NCI-H460 (cell line): ENCODE data around the gene TMEM50B. TPM values are rescaled to one million over a fixed set of nuclear protein-coding genes. Genes with fewer than 3 reads are reported as not detected.
A peak's percentile ranks its signal among the peaks of the same experiment; 100 is the strongest.
"Not testable (repeated sequence)": the region's sequence is repeated elsewhere in the genome, so short reads cannot be mapped to it uniquely, and the experiment has no call there.

Experiments used
- DNase-seq: peaks from one replicate; pipeline ENCODE4 v3.0.0-alpha.2; 2016; ENCODE audit warnings: low read depth; ENCODE audit errors: extremely low read depth
- total RNA-seq: library from RNA; depleted of rRNA; stranded (reverse); fragments of >200 nt; shearing (Covaris generic); gene quantifications from 2 replicates; pipeline ENCODE4 v1.2.3, GENCODE V29; 2014

Gene TMEM50B
- total RNA-seq, 1 experiment from 2014 or later: 11.0 TPM

DNA sequence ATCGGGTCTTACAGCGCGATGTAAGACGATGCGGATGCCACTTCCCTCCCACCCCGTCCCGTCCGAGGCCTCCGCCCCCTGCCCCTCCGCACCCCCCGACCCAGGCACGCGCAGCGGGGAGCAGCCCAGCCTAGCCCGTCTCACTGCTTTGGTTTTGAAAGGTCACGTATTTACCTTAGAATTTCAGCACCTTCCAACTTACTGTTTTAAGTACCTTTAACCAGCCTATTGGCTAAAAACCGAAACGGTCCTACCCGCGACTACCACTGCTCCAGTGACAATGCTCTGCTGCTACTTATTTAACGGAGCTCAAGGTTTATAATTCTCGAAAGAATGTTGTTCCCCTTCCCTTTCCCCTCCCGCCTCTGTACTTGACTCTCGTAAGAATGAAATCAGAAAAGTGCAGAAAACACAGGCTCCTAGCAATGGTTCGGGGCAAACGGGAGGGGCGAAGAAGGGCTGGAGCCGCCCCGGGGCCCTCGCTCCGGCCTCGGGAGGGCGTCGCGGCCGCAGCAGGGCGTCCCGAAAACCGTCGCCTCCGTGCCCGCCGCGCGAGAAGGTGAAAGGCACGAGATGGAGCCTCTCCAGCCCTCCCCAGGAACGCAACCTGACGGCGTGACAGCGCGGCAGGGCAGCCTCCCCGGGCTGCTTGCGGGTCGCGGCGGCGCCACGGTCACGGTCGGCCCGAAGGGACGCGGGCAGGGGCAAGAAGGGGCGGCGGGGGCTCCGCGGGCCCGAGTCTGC is 667 bp downstream of the TMEM50B start:
- no peak for DNase-seq

DNA sequence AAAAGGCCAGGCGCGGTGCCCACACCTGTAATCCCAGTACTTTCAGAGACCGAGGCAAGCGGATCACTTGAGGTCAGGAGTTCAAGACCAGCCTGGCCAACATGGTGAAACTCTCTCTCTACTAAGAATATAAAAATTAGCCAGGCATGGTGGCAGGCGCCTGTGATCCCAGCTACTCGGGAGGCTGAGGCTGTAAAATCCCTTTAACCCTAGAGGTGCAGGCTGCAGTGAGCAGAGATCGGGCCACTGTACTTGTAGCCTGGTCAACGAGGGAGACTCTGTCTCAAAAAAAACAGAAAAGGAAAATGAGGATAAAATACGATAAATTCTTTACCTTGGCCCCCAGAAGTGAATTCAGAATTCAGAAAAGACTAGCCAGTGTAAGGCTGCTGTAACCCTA is 1.6 kb downstream of the TMEM50B start:
- DNase-seq: no peak

DNA sequence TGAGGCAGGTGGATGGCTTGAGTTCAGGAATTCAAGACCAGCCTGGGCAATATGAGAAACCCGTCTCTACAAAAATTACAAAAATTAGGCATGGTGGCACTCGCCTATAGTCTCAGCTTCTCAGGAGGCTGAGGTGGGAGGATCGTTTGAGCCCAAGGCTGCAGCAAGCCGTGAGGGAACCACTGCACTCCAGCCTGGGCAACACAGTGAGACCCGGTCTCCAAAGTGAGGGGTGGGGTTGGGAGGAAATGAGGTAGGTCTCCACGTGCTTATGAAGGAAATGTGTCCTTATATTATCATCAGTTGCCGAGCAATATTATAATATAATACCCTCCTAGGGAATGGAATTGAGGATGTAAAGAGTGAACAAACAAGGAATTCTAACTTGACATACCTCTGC is 2.7 kb downstream of the TMEM50B start:
- DNase-seq: no peak

DNA sequence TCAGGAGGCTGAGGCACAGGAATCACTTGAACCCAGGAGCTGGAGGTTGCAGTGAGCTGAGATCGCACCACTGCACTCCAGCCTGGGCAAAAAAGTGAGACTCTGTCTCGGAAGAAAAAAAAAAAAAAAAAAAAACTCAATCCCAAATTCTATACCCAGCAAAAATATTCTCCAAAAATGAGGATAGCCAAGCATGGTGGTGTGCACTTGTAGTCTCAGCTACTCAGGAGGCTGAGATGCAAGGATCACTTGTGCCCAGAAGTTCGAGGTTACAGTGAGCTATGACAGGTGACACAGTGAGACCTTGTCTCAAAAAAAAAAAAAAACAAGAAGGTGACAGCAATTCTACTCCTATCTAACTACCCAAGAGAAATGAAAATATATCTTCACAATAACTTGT is 6.4 kb downstream of the TMEM50B start:
- DNase-seq: no peak

DNA sequence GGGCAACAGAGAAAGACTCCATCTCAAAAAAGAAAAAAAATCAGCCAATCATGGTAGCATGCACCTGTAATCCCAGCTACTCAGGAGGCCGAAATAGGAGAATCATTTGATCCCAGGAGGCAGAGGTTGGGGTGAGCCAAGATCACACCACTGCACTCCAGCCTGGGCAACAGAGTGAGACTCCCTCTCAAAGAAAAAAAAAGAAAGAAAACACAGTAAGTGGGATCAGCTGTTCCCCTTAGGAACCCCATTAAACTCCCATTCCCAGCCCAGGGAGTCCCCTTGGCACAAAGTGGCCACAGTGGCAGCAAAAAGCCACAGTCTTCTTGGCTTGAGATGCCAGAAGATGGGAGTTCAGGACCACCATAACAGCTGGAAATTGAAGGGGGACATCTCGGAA is 9.1 kb downstream of the TMEM50B start:
- no peak for DNase-seq

DNA sequence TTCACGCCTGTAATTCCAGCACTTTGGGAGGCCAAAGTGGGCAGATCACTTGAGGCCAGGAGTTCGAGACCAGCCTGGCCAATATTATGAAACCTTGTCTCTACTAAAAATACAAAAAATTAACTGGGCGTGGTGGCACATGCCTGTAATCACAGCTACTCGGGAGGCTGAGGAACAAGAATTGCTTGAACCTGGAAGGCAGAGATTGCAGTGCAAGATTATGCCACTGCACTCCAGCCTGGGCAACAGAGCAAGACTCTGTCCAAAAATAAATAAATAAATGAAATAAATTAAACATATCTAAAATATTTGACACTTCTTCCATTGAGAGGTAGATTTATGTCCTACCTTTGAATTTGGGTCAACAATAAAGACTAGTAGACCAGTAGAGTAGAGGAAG is 10.6 kb downstream of the TMEM50B start:
- DNase-seq: not testable (repeated sequence)

DNA sequence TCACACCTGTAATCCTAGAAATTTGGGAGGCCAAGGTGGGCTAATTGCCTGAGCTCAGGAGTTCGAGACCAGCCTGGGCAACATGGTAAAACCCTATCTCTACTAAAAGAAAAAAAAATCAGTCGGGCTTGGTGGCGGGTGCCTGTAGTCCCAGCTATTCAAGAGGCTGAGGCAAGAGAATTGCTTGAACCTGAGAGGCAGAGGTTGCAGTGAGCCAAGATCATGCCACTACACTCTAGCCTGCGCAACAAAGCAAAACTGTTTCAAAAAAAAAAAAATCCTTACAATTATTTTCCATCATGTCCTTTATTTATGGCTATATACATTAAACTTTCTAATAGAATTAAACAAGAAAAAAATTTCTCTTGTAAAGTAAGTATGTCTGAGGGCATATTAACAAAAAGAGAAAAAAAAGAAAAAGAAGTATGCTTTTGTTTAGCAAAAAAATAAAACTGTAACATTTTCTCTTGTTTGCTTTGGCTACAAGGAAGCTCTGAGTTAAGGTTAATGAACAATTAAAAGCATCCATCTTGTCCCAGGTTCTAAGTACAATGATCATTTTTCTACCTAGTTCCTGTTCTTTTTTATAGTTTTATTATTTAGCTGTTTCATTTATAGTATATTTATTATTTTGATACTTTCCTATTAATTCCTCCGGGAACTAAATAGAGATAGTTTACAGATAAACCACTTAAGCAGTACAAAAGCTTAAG is 18.1 kb downstream of the TMEM50B start:
- no peak for DNase-seq

DNA sequence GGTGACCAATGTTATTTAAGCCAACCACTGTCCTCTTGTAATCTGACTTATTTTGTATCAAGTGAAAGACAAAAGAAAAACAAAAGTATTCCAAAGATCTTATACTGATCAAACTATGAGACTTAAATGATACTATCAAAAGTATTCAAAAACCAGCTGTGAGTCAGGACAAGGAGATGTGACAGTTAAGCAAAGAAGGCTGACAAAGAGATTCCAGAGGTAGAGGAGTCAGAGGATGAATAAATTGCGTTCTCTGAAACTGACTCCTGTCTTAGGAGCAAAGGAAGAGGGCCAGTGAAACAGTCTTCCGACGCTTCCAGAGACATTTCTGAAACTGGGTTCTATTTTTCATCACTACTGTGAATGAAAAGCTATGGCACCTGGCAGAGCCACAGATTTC is 20.9 kb downstream of the TMEM50B start:
- DNase-seq: no peak

DNA sequence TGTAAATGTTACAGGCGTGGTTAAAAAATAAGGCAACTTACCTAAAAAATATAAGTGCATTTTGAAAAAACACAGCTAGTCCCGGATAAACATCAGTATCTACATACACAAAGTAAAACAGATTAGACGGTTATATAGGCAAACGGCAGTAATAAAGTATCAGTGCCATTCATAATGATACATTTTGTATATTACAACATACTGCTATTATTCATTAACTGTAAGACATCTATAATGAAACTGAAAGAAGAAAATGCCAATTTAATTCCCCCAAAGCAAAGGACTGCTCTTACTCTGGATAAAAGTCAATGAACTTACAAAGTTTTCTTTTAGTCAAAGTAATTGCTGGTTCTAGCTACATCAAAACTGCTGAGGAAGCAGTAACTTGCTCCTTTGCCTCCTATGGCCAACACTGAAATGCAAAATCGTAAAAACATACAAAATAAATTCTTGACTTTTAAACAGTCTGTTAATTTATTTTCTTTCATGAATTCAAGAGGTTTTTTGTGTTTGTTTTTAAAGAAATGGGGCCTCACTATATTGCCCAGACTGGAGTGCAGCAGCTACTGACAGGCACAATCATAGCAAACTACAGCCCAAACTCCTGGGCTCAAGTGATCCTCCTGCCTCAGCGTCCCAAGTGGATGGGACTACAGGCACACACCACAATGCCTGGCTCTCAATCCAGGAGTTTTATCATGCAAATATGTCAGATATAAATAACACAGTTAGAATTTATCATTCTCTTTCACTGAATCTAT is 23.9 kb downstream of the TMEM50B start:
- DNase-seq: no peak

DNA sequence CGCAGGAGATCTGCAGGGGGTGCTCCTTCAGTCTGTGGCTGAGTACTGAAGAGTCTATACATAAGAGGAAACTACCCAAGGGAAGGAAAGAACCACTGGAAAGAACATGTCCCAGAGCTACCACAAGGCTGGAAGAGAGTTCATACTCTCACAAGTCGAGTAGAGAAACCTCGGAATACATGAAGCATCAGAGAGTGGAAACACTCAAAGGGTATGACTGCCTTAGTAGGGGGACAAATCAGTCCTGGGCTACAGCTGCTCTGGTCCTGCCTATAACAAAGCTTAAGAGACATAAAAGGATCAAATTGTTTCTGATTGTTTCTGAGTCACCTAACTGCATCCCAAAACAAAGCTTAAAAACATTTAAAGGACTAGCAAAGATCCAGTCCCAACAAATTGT is 27.4 kb downstream of the TMEM50B start:
- no peak for DNase-seq

DNA sequence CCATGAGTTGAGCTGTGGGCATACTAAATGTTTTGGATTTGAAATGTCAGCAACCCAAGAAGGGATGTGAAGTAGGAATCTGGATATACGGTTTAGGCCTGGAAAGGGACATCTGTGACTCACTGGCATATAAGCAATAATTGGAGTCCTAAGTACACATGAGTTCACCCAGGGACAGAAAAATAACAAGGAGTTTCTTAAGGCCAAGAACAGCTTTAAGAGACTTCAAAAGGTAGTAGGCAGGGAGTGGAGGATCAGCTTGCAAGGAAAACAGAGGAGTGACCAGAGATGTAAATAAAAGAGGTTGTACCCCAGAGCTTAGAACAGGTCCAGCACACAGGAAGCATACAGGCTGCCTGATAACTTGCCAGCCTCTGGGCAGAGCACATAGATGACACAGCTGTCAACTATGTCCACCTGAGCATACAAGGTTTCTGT is 28.1 kb downstream of the TMEM50B start:
- no peak for DNase-seq

DNA sequence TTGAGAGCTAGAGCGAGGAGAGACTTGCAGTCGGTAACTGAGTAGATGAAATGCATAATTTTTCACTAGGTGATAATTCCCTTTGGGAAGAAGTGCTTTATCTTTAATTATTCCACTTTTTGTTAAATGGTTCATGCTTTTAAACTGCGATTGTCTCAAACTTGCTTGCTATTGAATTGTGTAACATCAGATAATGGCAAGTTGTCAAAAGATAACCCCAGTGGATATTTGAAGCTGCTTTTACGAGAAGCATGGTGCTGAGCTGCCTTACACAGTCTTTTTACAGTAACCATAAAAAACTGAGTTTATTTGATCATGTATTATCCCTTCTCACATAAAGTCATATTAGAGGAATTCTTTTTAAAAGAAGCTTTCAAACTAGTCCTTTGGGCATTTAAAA is 30.2 kb downstream of the TMEM50B start:
- no peak for DNase-seq

DNA sequence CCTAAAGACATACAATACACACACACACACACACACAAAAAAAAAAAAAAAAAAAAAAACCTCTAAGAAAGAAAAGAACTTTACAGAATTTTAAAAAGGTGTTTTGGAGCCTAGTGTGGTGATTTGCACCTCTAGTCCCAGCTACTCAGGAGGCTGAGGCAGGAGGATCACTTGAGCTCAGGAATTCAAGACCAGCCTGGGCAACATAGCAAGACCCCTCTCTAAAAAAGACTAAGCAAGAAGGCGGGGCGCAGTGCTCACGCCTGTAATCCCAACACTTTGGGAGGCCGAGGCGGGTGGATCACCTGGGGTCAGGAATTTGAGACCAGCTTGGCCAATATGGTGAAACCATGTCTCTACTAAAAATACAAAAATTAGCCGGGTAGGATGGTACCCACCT is 33.2 kb downstream of the TMEM50B start:
- not testable (repeated sequence) for DNase-seq

DNA sequence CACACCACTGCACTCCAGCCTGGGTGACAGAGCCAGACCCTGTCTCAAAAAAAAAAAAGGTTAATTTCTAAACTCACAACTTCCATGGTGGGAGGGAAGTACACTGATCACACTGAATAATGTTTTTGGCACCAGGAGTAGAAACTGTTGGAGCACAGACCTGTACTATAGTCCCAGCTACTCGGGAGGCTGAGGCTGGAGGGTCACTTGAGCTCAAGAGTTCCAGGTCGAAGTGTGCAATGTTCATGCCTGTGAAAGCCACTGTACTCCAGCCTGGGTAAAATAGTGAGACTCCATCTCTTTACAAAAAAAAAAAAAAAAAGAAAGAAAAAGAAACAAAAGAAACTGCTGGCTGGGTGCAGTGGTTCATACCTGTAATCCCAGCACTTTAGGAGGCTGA is 35.3 kb downstream of the TMEM50B start:
- no peak for DNase-seq

DNA sequence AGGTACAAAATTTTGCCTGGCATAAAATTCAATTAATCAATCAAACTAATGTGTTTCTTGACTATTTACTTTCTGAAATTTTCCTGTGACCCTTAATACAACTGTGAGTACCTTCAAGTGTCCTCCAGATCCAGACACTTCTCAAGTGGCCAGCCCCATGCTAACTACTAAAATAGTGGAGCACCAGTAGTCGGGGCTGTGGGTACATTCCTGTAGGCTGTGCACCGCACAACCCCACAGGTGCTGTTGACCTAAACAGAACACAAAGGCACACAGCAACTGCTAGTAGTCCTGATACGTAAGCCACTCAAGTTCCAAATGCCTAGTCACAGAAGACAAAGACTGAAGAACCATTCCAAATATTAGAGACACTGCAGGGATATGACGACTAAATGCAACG is 36.6 kb downstream of the TMEM50B start:
- DNase-seq: no peak

DNA sequence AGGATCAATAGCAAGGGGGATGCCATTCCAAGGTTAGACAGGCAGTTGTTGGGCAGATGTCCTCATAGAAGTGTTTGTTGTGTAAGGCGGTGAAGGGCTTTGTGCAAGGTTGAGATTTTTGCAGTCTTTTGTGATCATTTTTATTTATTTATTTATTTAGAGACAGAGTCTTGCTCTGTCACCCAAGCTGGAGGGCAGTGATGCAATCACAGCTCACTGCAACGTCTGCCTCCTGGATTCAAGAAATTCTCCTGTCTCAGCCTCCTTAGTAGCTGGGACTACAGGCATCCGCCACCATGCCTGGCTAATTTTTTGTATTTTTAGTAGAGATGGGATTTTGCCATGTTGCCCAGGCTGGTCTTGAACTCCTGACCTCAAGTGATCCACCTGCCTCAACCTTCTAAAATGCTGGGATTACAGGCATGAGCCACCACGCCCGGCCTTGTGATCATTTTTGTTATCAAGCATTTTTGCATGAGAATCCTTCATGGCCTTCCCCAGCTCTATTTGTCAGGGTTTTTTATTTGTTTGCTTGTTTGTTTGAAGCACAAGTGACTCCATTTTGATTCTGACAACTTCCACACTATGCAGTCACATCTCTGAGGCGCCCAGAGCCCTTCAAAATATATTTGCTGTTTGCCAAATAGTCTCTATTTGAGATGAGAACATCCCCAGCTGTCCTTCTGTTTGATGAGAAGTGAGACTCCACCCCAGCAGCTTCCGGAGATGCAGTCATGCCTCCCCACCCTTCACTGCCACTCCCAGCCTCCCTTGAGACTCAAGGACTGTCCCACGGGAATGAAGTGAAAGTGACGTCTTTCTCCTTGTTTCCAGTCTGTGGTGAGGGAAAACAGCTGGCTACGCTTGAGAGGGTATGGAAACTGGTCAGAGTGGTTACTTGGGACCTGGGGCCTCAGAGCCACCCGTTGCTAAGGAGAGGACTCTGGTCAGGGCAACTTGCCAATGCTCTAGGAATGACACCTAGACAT is 38.0 kb downstream of the TMEM50B start:
- DNase-seq: peak; percentile 95

DNA sequence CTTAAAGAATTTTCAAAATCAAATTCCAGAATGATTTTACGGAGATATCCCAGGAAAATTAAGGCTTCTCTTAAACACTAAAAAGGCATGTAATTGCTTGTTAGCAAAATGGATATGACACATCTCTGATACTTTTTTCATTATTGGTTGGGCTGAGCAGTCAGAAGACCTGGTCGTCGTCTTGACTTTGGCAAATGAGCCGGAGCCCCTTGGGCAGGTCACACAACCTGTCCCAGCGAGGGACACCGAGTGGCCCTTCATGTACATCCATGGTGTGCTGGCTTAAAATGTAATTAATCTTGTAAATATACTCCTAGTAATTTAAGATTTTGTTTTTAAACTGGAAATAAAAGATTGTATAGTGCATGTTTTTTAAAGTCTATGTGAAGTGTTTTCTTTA is 42.6 kb downstream of the TMEM50B start:
- DNase-seq: no peak

DNA sequence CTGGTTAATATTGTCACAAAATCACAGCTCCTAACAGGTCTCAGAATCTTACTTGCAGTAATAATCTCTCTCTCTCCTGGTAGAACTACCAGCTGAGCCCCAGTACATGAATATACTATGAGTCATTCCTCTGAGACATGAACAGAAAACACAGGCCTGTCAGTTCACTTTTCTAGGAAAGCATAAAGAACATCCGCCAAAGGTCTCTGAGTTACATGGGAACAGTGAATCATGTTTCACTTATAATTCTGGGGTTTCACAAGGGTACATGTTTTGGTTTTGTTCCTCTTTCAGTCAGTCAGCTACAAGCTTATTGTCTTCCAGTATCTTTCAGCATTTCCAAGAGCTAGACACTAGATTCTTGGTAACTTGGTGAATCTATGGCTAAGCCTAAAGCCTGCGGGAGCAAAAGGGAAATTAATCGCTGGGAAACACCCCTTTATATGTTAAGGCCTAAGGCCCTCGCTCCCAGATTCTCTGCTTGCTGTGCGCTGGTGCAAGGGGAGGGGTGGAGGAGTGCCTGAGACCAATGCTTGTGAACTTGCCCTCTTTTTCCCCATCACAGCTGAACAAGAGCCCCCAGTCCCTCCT is 44.9 kb downstream of the TMEM50B start:
- DNase-seq: no peak

DNA sequence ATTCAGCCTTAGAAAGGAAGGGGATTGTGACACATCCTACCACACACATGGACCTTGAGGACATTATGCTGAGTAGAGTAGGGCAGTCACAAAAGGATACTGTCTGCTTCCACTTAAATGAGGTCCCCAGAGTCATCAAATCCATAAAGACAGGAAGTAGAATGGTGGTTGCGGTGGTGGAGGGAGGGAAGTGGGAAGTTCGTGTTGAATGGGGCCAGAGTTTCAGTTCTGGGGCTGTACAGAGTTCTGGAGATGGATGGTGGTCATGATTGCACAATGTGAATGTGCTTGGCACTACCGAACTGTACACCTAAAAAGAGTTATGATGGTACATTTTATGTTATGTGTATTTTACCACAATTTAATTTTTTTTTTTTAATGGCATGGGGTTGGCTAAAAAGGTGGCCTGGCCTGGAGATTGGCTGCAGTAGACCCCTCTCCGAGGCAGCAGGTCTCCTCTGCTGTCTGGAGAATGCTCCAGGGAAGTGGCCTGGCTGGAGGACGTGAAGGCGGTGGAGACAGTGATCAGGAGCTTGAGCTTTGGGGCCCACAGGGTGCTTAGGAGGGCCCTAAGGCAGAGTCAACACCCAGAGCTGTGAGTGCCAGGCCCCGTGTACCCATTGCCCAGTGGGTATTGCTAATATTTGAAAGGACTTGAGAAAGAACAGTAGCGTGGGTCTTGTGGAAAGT is 46.2 kb downstream of the TMEM50B start:
- DNase-seq: no peak
